VCaP (cell line): ENCODE results near the gene GSS.

Experiments
- H3K27ac ChIP-seq: fragments of 450-650 bp; 2 replicates; pipeline ENCODE4 v1.5.1; 2017
- CTCF ChIP-seq: fragments of 450-650 bp; conservative IDR thresholded peaks from 2 replicates; pipeline ENCODE4 v1.5.1; 2017; ENCODE audit warnings: mild to moderate bottlenecking, moderate library complexity

The GSS gene

DNA sequence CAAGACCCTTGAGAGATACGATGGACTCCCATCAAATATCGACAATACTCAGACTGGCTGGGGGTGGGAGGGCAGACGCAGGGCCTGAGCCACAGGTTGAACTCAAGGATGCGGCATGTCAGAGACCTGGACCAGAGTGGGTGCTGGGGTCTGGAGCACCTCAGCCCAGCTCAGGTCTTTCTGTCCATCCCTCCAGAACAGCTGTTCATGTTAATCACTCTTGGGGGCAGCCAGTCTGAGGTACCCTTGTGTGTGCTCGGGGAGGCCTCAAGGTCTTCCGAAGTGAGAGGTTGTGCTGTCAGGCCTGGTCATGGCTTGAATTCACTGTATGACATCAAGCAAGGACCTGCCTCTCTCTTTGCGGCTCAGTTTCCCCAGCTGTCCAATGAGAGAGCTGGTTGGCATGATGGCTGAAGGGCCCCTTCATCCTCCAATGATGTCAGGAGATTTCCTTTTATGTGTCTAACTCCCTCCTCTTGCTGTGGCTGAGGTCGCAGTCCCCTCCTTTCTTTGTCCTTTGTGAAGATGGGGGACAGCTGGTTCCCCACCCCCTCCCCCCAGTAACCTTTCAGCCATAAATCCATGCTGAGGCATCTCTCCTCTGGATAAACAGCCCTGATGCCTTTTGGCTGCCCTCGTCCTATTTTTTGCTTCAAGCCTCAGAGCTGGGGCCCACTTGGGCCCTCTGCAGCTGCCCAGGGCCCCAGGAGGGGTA, 15.4 kb upstream of the GSS start:
- H3K27ac ChIP-seq, result no peak overlapping the region
- TF ChIP-seq CTCF, result no peak

DNA sequence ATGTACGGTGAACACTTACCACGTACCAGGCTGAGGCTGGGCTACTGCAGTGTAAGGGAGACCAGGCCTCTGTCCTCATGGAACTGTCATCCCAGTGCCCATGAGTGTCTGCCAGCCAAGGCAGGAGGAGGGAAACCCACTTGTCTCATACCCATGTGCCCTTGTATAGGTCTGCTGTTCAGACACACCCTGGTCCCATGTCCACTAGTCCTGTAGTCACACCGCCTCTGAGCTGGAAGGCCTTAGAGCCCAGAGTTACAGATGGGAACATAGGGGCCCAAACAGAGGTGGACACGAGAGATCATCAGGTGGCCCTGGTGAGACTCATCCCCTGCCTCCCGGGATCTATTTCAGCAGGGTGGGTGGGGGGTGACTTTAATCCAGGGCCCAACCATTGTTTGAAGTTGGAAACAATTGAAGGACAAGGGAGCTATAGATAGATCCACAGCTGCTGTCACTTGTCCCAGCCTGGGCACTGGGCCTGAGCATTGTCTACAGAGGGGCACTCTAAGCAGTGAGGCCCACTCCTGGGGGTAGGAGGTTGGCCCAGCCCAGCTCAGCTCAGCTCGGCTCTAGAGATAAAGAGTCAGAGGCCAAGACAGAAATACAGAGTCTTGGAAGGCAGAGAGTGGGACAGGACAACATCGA, 14.7 kb upstream of the GSS start:
- no peak overlapping the region for H3K27ac ChIP-seq
- no peak for TF ChIP-seq CTCF

GRCh38 chr20:34968042-34968775, 12.6 kb upstream of the GSS start:
- no peak for TF ChIP-seq CTCF
- H3K27ac ChIP-seq, result no peak overlapping the region

- no peak for TF ChIP-seq CTCF
These were observed 11.8 kb upstream of the GSS start for GRCh38 chr20:34967421-34967820.

DNA sequence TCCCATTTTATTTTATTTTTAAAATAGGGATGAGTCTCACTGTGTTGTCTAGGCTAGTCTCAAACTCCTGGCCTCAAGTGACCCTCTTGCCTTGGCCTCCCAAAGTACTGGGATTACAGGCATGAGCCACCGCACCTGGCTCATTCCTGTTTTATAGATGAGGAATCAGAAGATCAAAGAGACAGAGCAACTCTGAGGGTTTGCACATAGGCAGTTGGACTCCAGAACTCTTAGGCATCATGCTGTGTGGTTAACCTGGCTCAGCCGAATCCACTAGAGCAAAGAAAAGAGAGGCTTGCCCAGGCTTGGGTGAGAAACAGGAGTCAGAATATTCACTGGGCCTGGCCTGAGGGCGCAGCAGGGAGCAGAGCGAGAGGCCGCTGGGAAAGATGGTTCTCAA, 9.4 kb upstream of the GSS start:
- H3K27ac ChIP-seq, result no peak overlapping the region
- no peak for TF ChIP-seq CTCF

More at GRCh38 chr20:34967421-34967820, 11.8 kb upstream of the GSS start:
- no peak overlapping the region for H3K27ac ChIP-seq

- no peak for TF ChIP-seq CTCF
- H3K27ac ChIP-seq, result no peak overlapping the region
These were observed 8.9 kb upstream of the GSS start for GRCh38 chr20:34964486-34964885.

- no peak overlapping the region for H3K27ac ChIP-seq
- TF ChIP-seq CTCF, result no peak
These were observed 1.3 kb upstream of the GSS start for GRCh38 chr20:34956751-34957472.
